SK-N-SH (cell line): Measurements from ENCODE around the gene RELCH.

Source experiments
- CTCF ChIP-seq: fragments of 200-600 bp; sonication (generic); IDR thresholded peaks from 2 replicates; pipeline ENCODE4 v1.6.1; 2017; ENCODE audit warnings: antibody characterized with exemption, mild to moderate bottlenecking, moderate library complexity
- EP300 ChIP-seq, 2 experiments: IDR thresholded peaks; 2 replicates each; pipeline versions ENCODE4 v1.4.0 to v1.6.1; 2012; ENCODE audit warnings: borderline replicate concordance in 1 of 2, low read depth in 1 of 2, low read length in 1 of 2
- JUND ChIP-seq: IDR thresholded peaks from 2 replicates; pipeline ENCODE4 v1.4.0; 2012
- MAX ChIP-seq: IDR thresholded peaks from 2 replicates; pipeline ENCODE4 v1.4.0; 2012; ENCODE audit warnings: low read depth
- NRF1 ChIP-seq: IDR thresholded peaks from 2 replicates; pipeline ENCODE4 v1.6.1; 2012; ENCODE audit warnings: low read depth, mild to moderate bottlenecking, low read length
- RCOR1 ChIP-seq: fragments of 150-350 bp; IDR thresholded peaks from 2 replicates; pipeline ENCODE4 v1.6.1; 2017; ENCODE audit warnings: antibody characterized with exemption, low read length
- USF2 ChIP-seq: fragments of 150-350 bp; IDR thresholded peaks from 2 replicates; pipeline ENCODE4 v1.6.1; 2017; ENCODE audit warnings: antibody characterized with exemption, low read length, low read depth, borderline replicate concordance
- YY1 ChIP-seq: IDR thresholded peaks from 2 replicates; pipeline ENCODE4 v1.4.0; 2012; ENCODE audit warnings: low read depth, mild to moderate bottlenecking
- ZBTB33 ChIP-seq: IDR thresholded peaks from 2 replicates; pipeline ENCODE4 v1.4.0; 2012; ENCODE audit warnings: low read depth, borderline replicate concordance

GRCh38 chr18:62279561-62279960, 92.5 kb downstream of the RELCH start:
- no peak for TF ChIP-seq NRF1
- no peak for TF ChIP-seq CTCF
- TF ChIP-seq ZBTB33: no peak
- TF ChIP-seq JUND: no peak
- TF ChIP-seq YY1: no peak
- no peak for TF ChIP-seq EP300 (IDR thresholded peaks at IDR 0.05; ENCODE audit: borderline replicate concordance in 1 of 2, low read depth in 1 of 2, low read length in 1 of 2)
- TF ChIP-seq USF2: no peak
- TF ChIP-seq MAX: no peak
- TF ChIP-seq RCOR1: no peak
